ENCODE results near the gene CTSA.

- TF ChIP-seq POLR2A (IDR thresholded peaks at IDR 0.05) (peak; percentile 10 to 71), CTCF (IDR thresholded peaks at IDR 0.05) (no peak)
Observed at GRCh38 chr20:45946149-45946970, 55.2 kb downstream of the CTSA start.
